ENCODE measurements around the gene CUL9.

CUL9 gene

DNA sequence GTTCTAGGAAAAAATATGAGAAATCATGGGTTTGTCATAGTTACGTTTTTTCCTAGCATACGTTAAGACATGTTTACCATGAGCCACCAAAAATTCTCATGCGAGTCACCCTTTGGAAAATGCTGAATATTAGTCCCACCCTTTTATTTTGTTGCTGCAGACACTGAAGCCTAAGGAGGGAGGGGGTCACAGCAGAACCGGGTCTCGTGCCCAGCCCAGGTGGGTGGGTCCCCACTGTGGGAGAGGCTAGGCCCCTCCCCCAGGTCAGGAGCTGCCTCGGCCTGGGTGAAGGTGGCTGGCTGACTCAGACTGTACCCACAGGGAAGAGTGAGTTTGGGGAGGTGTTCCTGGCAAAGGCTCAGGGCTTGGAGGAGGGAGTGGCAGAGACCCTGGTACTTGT, 37.1 kb upstream of the CUL9 start:
- H3K4me1 ChIP-seq (ENCODE audit: control extremely low read depth in 1 of 4, control insufficient read depth in 4 of 4, insufficient read depth in 4 of 4, low read length in 3 of 4), result peaks cover 0 to 10% (median 5%) of the 10 kb centered on the region in 4 experiments
- H3K9me3 ChIP-seq (ENCODE audit: control extremely low read depth in 1 of 5, control insufficient read depth in 4 of 5, insufficient read depth in 2 of 5, low read depth in 1 of 5, low read length in 4 of 5), result no peaks in the 10 kb centered on the region
- no peak overlapping the region for H3K4me3 ChIP-seq (ENCODE audit: control insufficient read depth in 1 of 7, extremely low read depth in 1 of 7, insufficient read depth in 4 of 7, low read depth in 2 of 7, low read length in 6 of 7)
- H3K27ac ChIP-seq (ENCODE audit: insufficient read depth in 1 of 2, low read depth in 1 of 2, low read length in 2 of 2, poor library complexity in 1 of 2, severe bottlenecking in 2 of 2), result no peak overlapping the region
- peaks cover under 1 to 39% (median 17%) of the 10 kb centered on the region in 4 experiments for H3K36me3 ChIP-seq (ENCODE audit: control insufficient read depth in 4 of 4, insufficient read depth in 4 of 4, low read length in 3 of 4)
- CTCF ChIA-PET, result interaction anchor here (1.2 to 4.8 kb wide), 6 partner anchors 14 to 240 kb away, joined by 3 to 41 read pairs (median 4); partner anchors contain the start of gene RRP36
- POLR2A ChIA-PET, result no interaction called here
- WGBS (ENCODE audit: insufficient coverage), result 100% methylated on average over 2 of the region's 6 CpGs
- H3K27me3 ChIP-seq (replicated peaks in 2 of 5; ENCODE audit: control insufficient read depth in 4 of 5, insufficient read depth in 5 of 5, low read length in 4 of 5), result no peaks in the 10 kb centered on the region
- DNase-seq, result no peak

DNA sequence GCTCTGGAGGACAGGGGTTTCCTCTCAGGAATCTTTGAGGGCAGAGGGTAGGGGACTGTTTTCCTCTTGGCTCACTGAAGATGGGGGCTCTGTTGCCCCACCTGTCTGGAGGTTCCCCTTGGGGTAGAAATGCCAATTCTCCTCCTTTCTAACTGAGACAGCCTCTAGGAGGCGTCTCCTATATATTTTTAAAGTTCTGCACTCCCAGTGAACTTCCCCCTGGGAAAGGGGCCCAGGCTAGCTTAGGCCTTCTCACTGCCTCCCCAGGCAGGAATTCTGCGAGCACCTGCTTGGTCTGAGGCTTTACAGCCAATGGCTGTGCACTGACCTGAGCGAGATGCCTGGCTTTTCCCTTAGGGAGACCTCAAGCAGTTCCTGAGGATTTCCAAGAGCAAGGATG, 35.7 kb upstream of the CUL9 start:
- POLR2A ChIA-PET, result no interaction called here
- CTCF ChIA-PET, result interaction anchor here (0.6 to 4.8 kb wide), 7 partner anchors 12 to 248 kb away, joined by 3 to 41 read pairs (median 3); no protein-coding TSS in a partner anchor

DNA sequence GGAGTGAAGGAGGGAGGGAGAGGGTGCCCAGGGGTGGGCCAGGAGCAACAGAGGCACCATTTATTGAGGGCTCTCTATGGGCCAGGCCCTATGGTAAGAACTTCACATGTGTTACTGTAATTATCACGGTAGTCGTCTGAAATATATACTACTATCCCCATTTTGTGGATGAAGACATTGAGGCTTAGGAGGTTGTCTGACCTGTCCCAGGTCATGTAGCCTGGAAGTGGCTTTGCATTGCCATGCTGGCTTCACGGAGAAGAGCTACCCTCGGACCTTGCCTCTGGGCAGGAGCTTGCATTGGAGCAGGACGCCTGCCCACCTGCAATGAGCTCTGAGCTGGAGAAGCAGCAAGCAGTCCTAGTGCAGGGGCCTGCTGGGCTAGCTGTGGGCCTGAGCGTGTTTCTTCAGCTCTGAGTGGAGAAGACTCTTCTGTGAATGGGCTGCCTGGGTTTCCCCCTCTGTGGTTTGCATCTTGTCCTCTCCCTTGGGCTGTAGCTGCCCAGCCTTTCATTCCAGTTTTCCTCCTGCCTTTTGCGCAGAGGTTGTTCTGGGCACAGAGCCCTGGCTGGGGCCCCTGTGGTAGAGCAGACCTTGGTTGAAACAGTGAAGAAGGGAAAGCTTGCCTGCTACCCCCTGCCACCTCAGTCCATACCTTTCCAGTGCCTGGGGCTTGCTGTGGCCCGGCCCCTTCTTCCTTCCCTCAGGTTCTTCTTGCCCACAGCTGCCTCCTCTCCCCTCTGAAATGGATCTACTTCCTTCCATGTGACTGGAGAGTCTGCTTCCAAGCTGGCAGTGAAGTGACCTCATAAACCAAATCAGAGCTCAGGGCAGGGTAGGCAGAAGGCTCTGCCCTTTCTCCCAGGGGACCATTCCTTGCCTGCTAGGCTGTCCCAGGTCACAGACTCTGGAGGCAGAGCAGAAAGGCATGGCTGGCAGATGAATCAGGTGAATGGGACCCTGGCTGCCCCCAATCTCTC, 35.0 kb upstream of the CUL9 start:
- CTCF ChIA-PET, result interaction anchor here (0.6 to 4.8 kb wide), 10 partner anchors 22 to 248 kb away, joined by 3 to 41 read pairs (median 3); no protein-coding TSS in a partner anchor
- WGBS (ENCODE audit: insufficient coverage), result 98% methylated on average over 8 of the region's 8 CpGs
- H3K9me3 ChIP-seq (ENCODE audit: control extremely low read depth in 1 of 5, control insufficient read depth in 4 of 5, insufficient read depth in 2 of 5, low read depth in 1 of 5, low read length in 4 of 5), result no peaks in the 10 kb centered on the region
- no peaks in the 10 kb centered on the region for H3K27me3 ChIP-seq (replicated peaks in 2 of 5; ENCODE audit: control insufficient read depth in 4 of 5, insufficient read depth in 5 of 5, low read length in 4 of 5)
- DNase-seq, result no peak
- no peak overlapping the region for H3K4me3 ChIP-seq (ENCODE audit: control insufficient read depth in 1 of 7, extremely low read depth in 1 of 7, insufficient read depth in 4 of 7, low read depth in 2 of 7, low read length in 6 of 7)
- no peak overlapping the region for H3K27ac ChIP-seq (ENCODE audit: insufficient read depth in 1 of 2, low read depth in 1 of 2, low read length in 2 of 2, poor library complexity in 1 of 2, severe bottlenecking in 2 of 2)
- POLR2A ChIA-PET, result no interaction called here
- H3K4me1 ChIP-seq (ENCODE audit: control extremely low read depth in 1 of 4, control insufficient read depth in 4 of 4, insufficient read depth in 4 of 4, low read length in 3 of 4), result peaks cover 0 to 10% (median 5%) of the 10 kb centered on the region in 4 experiments
- peaks cover 3 to 35% (median 17%) of the 10 kb centered on the region in 4 experiments for H3K36me3 ChIP-seq (ENCODE audit: control insufficient read depth in 4 of 4, insufficient read depth in 4 of 4, low read length in 3 of 4)

More for the DNA sequence above, 35.7 kb upstream of the CUL9 start:
- Histone ChIP-seq H3K27me3 (replicated peaks in 2 of 5; ENCODE audit: control insufficient read depth in 4 of 5, insufficient read depth in 5 of 5, low read length in 4 of 5) (no peaks in the 10 kb centered on the region), H3K9me3 (ENCODE audit: control extremely low read depth in 1 of 5, control insufficient read depth in 4 of 5, insufficient read depth in 2 of 5, low read depth in 1 of 5, low read length in 4 of 5) (no peaks in the 10 kb centered on the region), H3K27ac (ENCODE audit: insufficient read depth in 1 of 2, low read depth in 1 of 2, low read length in 2 of 2, poor library complexity in 1 of 2, severe bottlenecking in 2 of 2) (no peak overlapping the region), H3K4me3 (ENCODE audit: control insufficient read depth in 1 of 7, extremely low read depth in 1 of 7, insufficient read depth in 4 of 7, low read depth in 2 of 7, low read length in 6 of 7) (no peak overlapping the region), H3K4me1 (ENCODE audit: control extremely low read depth in 1 of 4, control insufficient read depth in 4 of 4, insufficient read depth in 4 of 4, low read length in 3 of 4) (peaks cover 0 to 10% (median 5%) of the 10 kb centered on the region in 4 experiments), H3K36me3 (ENCODE audit: control insufficient read depth in 4 of 4, insufficient read depth in 4 of 4, low read length in 3 of 4) (peaks cover 3 to 40% (median 18%) of the 10 kb centered on the region in 4 experiments)
- 100% methylated on average over 2 of the region's 3 CpGs for WGBS (ENCODE audit: insufficient coverage)
- no peak for DNase-seq

DNA sequence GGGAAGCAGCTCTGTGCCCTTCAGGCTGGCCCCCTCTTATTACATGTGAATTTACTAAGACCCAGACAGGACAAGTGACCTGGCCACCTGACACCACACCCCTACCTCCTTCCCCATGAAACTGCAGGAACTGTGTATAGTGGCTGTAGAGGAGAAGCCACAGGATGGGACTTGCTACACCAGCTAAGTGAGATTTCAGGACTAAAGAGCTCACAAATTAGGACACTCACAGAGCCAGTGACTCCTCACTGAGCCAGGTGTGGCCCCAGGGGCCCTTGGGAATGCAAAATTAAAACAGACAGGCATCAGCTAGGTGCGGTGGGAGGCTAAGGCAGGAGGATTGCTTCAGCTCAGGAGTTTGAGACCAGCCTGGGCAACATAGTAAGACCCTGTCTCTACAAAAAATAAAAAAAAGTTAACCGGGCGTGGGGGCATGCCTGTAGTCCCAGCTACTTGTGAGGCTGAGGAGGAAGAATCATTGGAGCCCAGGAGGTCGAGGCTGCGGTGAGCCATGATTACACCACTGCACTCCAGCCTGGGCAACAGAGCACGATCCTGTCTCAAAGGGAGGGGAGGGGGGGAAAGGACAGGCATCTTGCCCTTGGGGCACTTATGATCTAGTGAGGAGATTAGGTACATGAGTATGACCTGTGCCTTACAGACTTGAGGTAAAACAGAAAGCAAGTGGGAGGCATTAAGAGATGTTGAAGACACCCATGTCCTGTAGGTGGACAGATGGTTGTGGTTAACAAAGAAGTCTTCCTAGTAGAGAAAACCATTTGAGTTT, 34.1 kb upstream of the CUL9 start:
- CTCF ChIA-PET, result interaction anchor here (0.8 to 1.6 kb wide), 7 partner anchors 21 to 249 kb away, joined by 3 to 5 read pairs (median 3); no protein-coding TSS in a partner anchor

DNA sequence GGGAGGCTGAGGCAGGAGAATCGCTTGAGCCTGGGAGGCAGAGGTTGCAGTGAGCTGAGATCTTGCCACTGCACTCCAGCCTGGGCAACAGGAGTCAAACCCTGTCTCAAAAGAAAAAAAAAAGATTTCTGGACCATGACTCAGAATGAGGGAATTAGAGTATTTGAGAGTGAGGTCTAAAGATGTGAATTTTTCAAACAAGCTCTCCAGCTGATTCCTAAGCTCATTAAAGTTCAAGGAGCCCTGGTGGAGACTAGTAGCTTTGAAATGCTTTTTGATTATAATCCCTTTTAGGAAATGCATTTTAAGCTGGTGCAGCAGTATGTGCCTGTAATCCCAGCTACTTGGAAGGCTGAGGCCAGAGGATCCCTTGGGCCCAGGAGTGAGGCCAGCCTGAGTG, 32.7 kb upstream of the CUL9 start:
- Histone ChIP-seq H3K27me3 (replicated peaks in 2 of 5; ENCODE audit: control insufficient read depth in 4 of 5, insufficient read depth in 5 of 5, low read length in 4 of 5) (no peaks in the 10 kb centered on the region), H3K36me3 (ENCODE audit: control insufficient read depth in 4 of 4, insufficient read depth in 4 of 4, low read length in 3 of 4) (peaks cover 3 to 33% (median 16%) of the 10 kb centered on the region in 4 experiments), H3K9me3 (ENCODE audit: control extremely low read depth in 1 of 5, control insufficient read depth in 4 of 5, insufficient read depth in 2 of 5, low read depth in 1 of 5, low read length in 4 of 5) (no peaks in the 10 kb centered on the region), H3K27ac (ENCODE audit: insufficient read depth in 1 of 2, low read depth in 1 of 2, low read length in 2 of 2, poor library complexity in 1 of 2, severe bottlenecking in 2 of 2) (no peak overlapping the region), H3K4me1 (ENCODE audit: control extremely low read depth in 1 of 4, control insufficient read depth in 4 of 4, insufficient read depth in 4 of 4, low read length in 3 of 4) (no peaks in the 10 kb centered on the region), H3K4me3 (ENCODE audit: control insufficient read depth in 1 of 7, extremely low read depth in 1 of 7, insufficient read depth in 4 of 7, low read depth in 2 of 7, low read length in 6 of 7) (no peak overlapping the region)
- no peak for DNase-seq
- 100% methylated on average over 1 of the region's 1 CpG for WGBS (ENCODE audit: insufficient coverage)
- ChIA-PET CTCF (interaction anchor here (0.8 kb wide), 1 partner anchor 489 kb away, joined by 3 read pairs; no protein-coding TSS in a partner anchor), POLR2A (interaction anchor here (0.9 kb wide), 1 partner anchor 8 kb away, joined by 4 read pairs; no protein-coding TSS in a partner anchor)

More for the DNA sequence above, 34.1 kb upstream of the CUL9 start:
- no peak for DNase-seq
- Histone ChIP-seq H3K27me3 (replicated peaks in 2 of 5; ENCODE audit: control insufficient read depth in 4 of 5, insufficient read depth in 5 of 5, low read length in 4 of 5) (no peaks in the 10 kb centered on the region), H3K36me3 (ENCODE audit: control insufficient read depth in 4 of 4, insufficient read depth in 4 of 4, low read length in 3 of 4) (peaks cover 3 to 34% (median 16%) of the 10 kb centered on the region in 4 experiments), H3K27ac (ENCODE audit: insufficient read depth in 1 of 2, low read depth in 1 of 2, low read length in 2 of 2, poor library complexity in 1 of 2, severe bottlenecking in 2 of 2) (no peak overlapping the region), H3K9me3 (ENCODE audit: control extremely low read depth in 1 of 5, control insufficient read depth in 4 of 5, insufficient read depth in 2 of 5, low read depth in 1 of 5, low read length in 4 of 5) (no peaks in the 10 kb centered on the region), H3K4me1 (ENCODE audit: control extremely low read depth in 1 of 4, control insufficient read depth in 4 of 4, insufficient read depth in 4 of 4, low read length in 3 of 4) (peaks cover 0 to 10% (median 5%) of the 10 kb centered on the region in 4 experiments), H3K4me3 (ENCODE audit: control insufficient read depth in 1 of 7, extremely low read depth in 1 of 7, insufficient read depth in 4 of 7, low read depth in 2 of 7, low read length in 6 of 7) (no peak overlapping the region)
- POLR2A ChIA-PET, result no interaction called here
- 97% methylated on average over 5 of the region's 6 CpGs for WGBS (ENCODE audit: insufficient coverage)

DNA sequence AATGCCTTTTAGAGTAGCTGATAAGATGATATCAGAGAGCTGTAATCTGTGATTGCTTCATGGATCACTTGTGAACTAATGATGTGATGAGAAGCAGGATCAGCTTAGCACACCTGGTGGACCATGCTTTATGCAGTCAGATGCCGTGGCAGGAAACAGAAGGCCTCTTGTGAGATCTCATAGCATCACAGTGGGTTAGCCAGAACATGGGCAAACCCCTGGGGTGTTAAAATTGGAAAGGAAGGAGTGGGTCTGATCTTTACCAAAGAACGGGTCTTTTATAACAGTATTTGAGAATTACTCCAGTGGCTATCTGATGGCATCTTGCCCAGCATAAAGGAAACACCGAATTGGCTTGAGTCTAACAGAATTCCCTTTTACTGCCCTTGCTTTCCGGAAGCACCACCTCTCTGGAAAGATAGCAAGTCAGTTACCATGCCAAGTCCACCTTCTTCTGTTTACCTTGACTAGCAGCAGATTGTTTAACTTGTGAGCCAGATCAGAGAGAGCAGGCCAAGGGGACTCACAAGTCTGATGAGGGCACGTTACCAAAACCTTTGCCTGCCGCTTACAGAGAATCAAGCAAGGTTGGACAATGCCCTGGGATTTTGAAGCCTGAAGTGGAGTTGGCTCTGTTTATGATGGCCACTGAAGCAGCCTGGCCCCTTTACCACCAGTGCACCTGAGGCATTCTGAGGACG, 31.8 kb upstream of the CUL9 start:
- Histone ChIP-seq H3K4me3 (ENCODE audit: control insufficient read depth in 1 of 7, extremely low read depth in 1 of 7, insufficient read depth in 4 of 7, low read depth in 2 of 7, low read length in 6 of 7) (no peak overlapping the region), H3K4me1 (ENCODE audit: control extremely low read depth in 1 of 4, control insufficient read depth in 4 of 4, insufficient read depth in 4 of 4, low read length in 3 of 4) (no peaks in the 10 kb centered on the region), H3K36me3 (ENCODE audit: control insufficient read depth in 4 of 4, insufficient read depth in 4 of 4, low read length in 3 of 4) (peaks cover 3 to 24% (median 11%) of the 10 kb centered on the region in 4 experiments), H3K27me3 (replicated peaks in 2 of 5; ENCODE audit: control insufficient read depth in 4 of 5, insufficient read depth in 5 of 5, low read length in 4 of 5) (no peaks in the 10 kb centered on the region), H3K27ac (ENCODE audit: insufficient read depth in 1 of 2, low read depth in 1 of 2, low read length in 2 of 2, poor library complexity in 1 of 2, severe bottlenecking in 2 of 2) (no peak overlapping the region), H3K9me3 (ENCODE audit: control extremely low read depth in 1 of 5, control insufficient read depth in 4 of 5, insufficient read depth in 2 of 5, low read depth in 1 of 5, low read length in 4 of 5) (no peaks in the 10 kb centered on the region)
- ChIA-PET POLR2A (no interaction called here), CTCF (interaction anchor here (0.7 to 0.8 kb wide), 2 partner anchors 11 to 490 kb away, joined by 3 read pairs; no protein-coding TSS in a partner anchor)
- DNase-seq, result no peak
- 89% methylated on average over 6 of the region's 7 CpGs for WGBS (ENCODE audit: insufficient coverage)
